ENCODE results near the gene PCDHA2. TPM values are rescaled to one million over a fixed set of nuclear protein-coding genes. Genes with fewer than 3 reads are reported as not detected.
A peak's percentile ranks its signal among the peaks of the same experiment; 100 is the strongest.
"Not testable (repeated sequence)": the region's sequence is repeated elsewhere in the genome, so short reads cannot be mapped to it uniquely, and the experiment has no call there.

The PCDHA2 gene
- total and polyA plus RNA-seq, 2 donors (not counting 3 experiments of a cell fraction or from before 2014, with no cell fraction given), result not detected

DNA sequence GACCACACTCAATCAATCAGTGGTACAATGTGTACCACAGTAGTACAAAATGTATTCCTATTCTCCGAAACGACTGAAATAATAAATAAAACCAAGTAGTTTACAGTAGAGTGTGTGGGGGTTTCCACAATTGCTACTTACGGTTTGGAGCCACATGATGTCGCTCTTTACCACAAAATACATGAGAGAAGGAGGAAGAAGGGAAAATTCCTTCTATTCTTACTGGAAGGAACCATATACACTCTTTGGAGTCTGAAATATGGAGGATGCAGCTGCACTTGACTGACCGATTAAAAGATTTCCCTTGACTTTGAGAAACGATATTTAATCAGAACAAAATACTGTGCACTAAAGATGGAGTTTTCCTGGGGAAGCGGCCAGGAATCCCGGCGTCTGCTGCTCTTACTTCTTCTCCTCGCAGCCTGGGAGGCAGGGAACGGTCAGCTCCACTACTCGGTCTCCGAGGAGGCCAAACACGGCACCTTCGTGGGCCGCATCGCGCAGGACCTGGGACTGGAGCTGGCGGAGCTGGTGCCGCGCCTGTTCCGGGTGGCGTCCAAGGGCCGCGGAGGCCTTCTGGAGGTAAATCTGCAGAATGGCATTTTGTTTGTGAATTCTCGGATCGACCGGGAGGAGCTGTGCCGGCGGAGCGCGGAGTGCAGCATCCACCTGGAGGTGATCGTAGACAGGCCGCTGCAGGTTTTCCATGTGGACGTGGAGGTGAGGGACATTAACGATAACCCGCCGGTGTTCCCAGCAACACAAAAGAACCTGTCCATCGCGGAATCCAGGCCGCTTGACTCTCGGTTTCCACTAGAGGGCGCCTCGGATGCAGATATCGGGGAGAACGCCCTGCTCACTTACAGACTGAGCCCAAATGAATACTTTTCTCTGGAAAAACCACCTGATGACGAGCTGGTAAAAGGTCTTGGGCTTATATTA, 12.5 kb downstream of the PCDHA2 start, which contains the start of gene PCDHA4:
PCDHA4 (plus strand) TSS at position 235 of the 942 bp plus-strand sequence.
- Histone ChIP-seq H3K4me3 (replicated peaks in 1 of 3; ENCODE audit: insufficient read depth in 1 of 3, low read depth in 1 of 3, low read length in 3 of 3) (no peak within 1 kb of the TSS), H2AFZ (ENCODE audit: low read depth, low read length) (no peak within 1 kb of the TSS), H3K9me3 (replicated peaks; ENCODE audit: control insufficient read depth, insufficient read depth, low read length) (no peaks in the 10 kb centered on the region), H3K9ac (replicated peaks; ENCODE audit: extremely low read depth, insufficient read depth, low read length) (no peak within 1 kb of the TSS), H3K9me1 (replicated peaks; ENCODE audit: control insufficient read depth, extremely low read depth, insufficient read depth, low read length) (no peaks in the 10 kb centered on the region), H3K4me2 (ENCODE audit: insufficient read depth, low read length) (no peak within 1 kb of the TSS), H4K20me1 (replicated peaks; ENCODE audit: control insufficient read depth, extremely low read depth, insufficient read depth, low read length) (no peaks in the 10 kb centered on the region), H3K27me3 (ENCODE audit: control insufficient read depth in 2 of 2, insufficient read depth in 2 of 2, low read length in 2 of 2) (no peaks in the 10 kb centered on the region), H3K4me1 (ENCODE audit: control insufficient read depth, extremely low read depth, insufficient read depth, low read length) (no peaks in the 10 kb centered on the region), H3K79me2 (ENCODE audit: control insufficient read depth, insufficient read depth, low read length) (no peaks in the 10 kb centered on the region), H3K36me3 (ENCODE audit: control insufficient read depth in 2 of 2, extremely low read depth in 1 of 2, insufficient read depth in 2 of 2, low read length in 2 of 2) (no peaks in the 10 kb centered on the region), H3K27ac (ENCODE audit: insufficient read depth, low read depth, low read length) (no peak within 1 kb of the TSS)
- DNase-seq (ENCODE audit: low read depth, low spot score), result peak; percentile 12
- no peak for FAIRE-seq
- POLR2A ChIA-PET, result no interaction called here
- no TSS peak for BruUV-seq (replicated peaks)
- CTCF ChIA-PET, result interaction anchor here (1.1 to 2.0 kb wide), 4 partner anchors 19 to 242 kb away, joined by 3 to 4 read pairs (median 3); no protein-coding TSS in a partner anchor
- dilution Hi-C loops (cut with MboI; ENCODE audit: extremely low pct_ligation_motif_present, low sequenced_read_pairs), result no loop called here
- no peak for TF ChIP-seq FOS (IDR thresholded peaks at IDR 0.05; ENCODE audit: borderline replicate concordance, insufficient read depth, low read length)
- TF ChIP-seq, protein P1, sequence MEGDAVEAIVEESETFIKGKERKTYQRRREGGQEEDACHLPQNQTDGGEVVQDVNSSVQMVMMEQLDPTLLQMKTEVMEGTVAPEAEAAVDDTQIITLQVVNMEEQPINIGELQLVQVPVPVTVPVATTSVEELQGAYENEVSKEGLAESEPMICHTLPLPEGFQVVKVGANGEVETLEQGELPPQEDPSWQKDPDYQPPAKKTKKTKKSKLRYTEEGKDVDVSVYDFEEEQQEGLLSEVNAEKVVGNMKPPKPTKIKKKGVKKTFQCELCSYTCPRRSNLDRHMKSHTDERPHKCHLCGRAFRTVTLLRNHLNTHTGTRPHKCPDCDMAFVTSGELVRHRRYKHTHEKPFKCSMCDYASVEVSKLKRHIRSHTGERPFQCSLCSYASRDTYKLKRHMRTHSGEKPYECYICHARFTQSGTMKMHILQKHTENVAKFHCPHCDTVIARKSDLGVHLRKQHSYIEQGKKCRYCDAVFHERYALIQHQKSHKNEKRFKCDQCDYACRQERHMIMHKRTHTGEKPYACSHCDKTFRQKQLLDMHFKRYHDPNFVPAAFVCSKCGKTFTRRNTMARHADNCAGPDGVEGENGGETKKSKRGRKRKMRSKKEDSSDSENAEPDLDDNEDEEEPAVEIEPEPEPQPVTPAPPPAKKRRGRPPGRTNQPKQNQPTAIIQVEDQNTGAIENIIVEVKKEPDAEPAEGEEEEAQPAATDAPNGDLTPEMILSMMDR (IDR thresholded peaks at IDR 0.05; ENCODE audit: extremely low read depth in 1 of 2, insufficient read depth in 1 of 2, low read depth in 1 of 2, low read length in 2 of 2), result peak; percentile 43 to 53
- intact Hi-C loops (cut with micrococcal nuclease), result no loop called here

GRCh38 chr5:140808241-140808888, 13.7 kb downstream of the PCDHA2 start:
- H4K20me1 ChIP-seq (replicated peaks; ENCODE audit: control insufficient read depth, extremely low read depth, insufficient read depth, low read length); H3K9me3 ChIP-seq (replicated peaks; ENCODE audit: control insufficient read depth, insufficient read depth, low read length); FAIRE-seq; intact Hi-C loops (cut with micrococcal nuclease); H3K4me3 ChIP-seq (replicated peaks in 1 of 3; ENCODE audit: insufficient read depth in 1 of 3, low read depth in 1 of 3, low read length in 3 of 3); H3K27me3 ChIP-seq (ENCODE audit: control insufficient read depth in 2 of 2, insufficient read depth in 2 of 2, low read length in 2 of 2); H2AFZ ChIP-seq (ENCODE audit: low read depth, low read length); BruUV-seq (replicated peaks); dilution Hi-C loops (cut with MboI; ENCODE audit: extremely low pct_ligation_motif_present, low sequenced_read_pairs); H3K9ac ChIP-seq (replicated peaks; ENCODE audit: extremely low read depth, insufficient read depth, low read length); H3K4me2 ChIP-seq (ENCODE audit: insufficient read depth, low read length); POLR2A ChIA-PET; H3K27ac ChIP-seq (ENCODE audit: insufficient read depth, low read depth, low read length); H3K4me1 ChIP-seq (ENCODE audit: control insufficient read depth, extremely low read depth, insufficient read depth, low read length); H3K79me2 ChIP-seq (ENCODE audit: control insufficient read depth, insufficient read depth, low read length); DNase-seq (ENCODE audit: low read depth, low spot score); H3K9me1 ChIP-seq (replicated peaks; ENCODE audit: control insufficient read depth, extremely low read depth, insufficient read depth, low read length); H3K36me3 ChIP-seq (ENCODE audit: control insufficient read depth in 2 of 2, extremely low read depth in 1 of 2, insufficient read depth in 2 of 2, low read length in 2 of 2): not testable (repeated sequence)
- CTCF ChIA-PET, result interaction anchor here (1.2 to 1.3 kb wide), 2 partner anchors 39 to 241 kb away, joined by 3 read pairs; no protein-coding TSS in a partner anchor

Data from endothelial cell of umbilical vein (primary cell).